ENCODE measurements around the gene C16orf86.

The C16orf86 gene

DNA sequence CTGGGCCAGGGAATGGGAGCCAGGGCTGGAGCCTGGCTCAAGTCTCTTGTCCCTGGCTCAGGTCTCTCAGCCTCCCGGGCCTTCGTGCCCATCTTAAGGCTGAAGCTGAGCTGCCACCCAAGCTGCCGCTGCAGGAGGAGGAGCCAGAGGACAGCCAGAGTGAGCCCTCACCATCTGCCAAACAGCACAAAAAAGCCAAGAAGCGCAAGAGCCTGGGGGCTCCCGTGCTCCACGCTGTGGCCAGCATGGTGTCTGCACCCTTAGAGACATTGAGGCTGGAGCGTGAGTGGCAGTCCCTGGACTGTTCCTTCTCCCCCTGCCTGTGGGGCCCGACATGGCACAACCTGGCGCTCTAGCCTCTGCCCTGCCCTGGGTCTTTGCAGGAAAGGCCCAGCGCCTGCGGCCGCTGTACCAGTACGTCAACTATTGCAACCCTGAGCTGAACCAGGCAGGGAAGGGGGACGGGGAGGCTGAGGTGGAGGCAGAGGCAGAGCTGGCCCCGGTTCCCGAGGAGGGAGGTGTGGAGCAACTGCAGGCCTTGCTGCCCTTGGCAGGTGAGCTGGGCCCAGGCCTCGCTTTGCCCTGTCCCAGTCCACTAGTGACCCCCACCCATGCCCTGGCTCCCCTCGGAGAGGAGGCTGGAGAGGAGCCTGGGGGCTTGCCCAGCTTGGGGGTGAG, 1.3 kb downstream of the C16orf86 start:
- H3K27ac ChIP-seq = peak overlapping the region in 10 of 11 experiments; percentile 86 to 96 (median 94); a peak in 21 of 22 replicates

DNA sequence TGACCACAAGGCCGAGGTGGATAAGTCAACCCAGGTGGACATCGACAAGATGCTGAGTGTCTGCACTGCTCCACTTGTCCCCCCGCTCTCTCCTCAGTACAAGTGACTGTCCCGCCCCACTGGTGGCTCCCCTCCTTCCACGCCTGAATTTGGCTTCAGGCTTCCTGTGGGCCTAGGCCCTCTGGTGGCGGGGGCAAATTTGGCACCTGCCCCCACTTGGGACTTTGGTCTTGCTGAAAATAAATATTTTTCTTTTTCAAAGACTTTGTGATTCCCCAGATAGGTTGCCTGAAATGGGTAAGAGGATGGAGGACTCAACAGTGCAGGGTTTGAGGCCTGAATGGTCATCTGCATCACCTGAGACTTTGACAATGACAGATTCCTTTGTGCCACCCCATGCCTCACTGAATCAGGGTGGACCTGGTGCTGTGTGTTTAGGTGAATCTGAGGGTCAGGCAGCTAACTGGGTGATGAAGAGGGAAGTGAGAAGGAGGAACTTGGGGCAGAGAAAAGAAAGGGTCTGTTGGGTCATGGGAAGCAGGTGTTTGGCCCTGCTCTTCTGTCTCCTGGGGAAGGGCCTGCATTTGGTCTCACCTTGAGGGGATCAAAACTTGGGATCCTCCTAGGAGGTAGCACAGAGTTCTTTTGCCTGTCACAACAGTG, 2.0 kb downstream of the C16orf86 start:
- Histone ChIP-seq H3K4me1 (peaks cover 48 to 68% (median 56%) of the 10 kb centered on the region in 10 experiments), H3K27ac (peak overlapping the region in 6 of 11 experiments; percentile 20 to 96 (median 38); a peak in 11 of 22 replicates), H3K36me3 (peaks cover 0 to 4% (median 0%) of the 10 kb centered on the region in 11 experiments; a peak in 1 of 22 replicates), H3K4me3 (no peak overlapping the region), H3K27me3 (no peaks in the 10 kb centered on the region), H4K20me1 (peaks cover 0 to 6% (median 0%) of the 10 kb centered on the region in 11 experiments; a peak in 5 of 22 replicates), H3K9ac (peak overlapping the region in 10 of 11 experiments; percentile 13 to 96 (median 34); a peak in 13 of 22 replicates), H3K4me2 (peak overlapping the region; percentile 65 to 99 (median 95)), H3K9me3 (replicated peaks in 1 of 11) (no peaks in the 10 kb centered on the region)
- TF ChIP-seq Cebpa-rat (IDR thresholded peaks at IDR 0.05) = no peak

More for the DNA sequence above, 1.3 kb downstream of the C16orf86 start:
- Histone ChIP-seq H3K9ac (peak overlapping the region; percentile 87 to 98 (median 91)), H4K20me1 (peaks cover 0 to 11% (median 5%) of the 10 kb centered on the region in 11 experiments; a peak in 7 of 22 replicates), H3K4me1 (peaks cover 42 to 67% (median 52%) of the 10 kb centered on the region in 10 experiments), H3K27me3 (no peaks in the 10 kb centered on the region), H3K4me2 (peak overlapping the region; percentile 88 to 99 (median 95)), H3K4me3 (peak overlapping the region; percentile 66 to 82 (median 76)), H3K9me3 (replicated peaks in 1 of 11) (no peaks in the 10 kb centered on the region), H3K36me3 (peaks cover 0 to 11% (median 5%) of the 10 kb centered on the region in 11 experiments; a peak in 13 of 22 replicates)
- no peak for TF ChIP-seq Cebpa-rat (IDR thresholded peaks at IDR 0.05)

DNA sequence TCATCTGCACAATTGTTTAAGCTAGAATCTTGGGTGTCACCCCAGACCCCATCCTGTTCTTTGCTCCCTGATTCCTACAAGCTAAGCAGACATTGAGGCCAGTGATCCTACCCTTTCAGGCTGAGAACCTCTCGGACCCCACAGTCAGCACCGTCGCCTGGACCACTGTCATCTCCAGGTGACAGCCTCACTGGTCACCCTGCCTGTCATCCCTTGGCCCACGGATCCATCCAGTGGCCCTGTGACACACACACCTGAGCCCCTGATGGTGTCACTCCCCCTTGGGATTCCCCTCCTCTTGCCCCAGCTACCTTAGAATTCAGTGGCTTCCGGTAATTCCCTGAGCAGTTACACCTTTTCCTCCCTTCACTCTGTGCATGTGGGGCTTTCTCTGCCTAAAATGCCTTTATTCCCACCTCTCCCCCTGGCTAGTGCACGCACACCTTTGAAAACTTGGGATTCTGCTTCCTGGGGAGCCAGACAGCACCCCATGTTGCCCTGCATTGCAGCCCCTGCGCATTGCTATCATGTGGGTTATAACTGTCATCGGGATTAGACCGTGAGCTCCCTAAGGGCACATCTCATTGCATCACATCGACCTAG, 3.0 kb downstream of the C16orf86 start:
- Histone ChIP-seq H3K4me1 (peaks cover 55 to 68% (median 64%) of the 10 kb centered on the region in 10 experiments), H3K36me3 (no peaks in the 10 kb centered on the region), H3K9me3 (replicated peaks in 1 of 11) (no peaks in the 10 kb centered on the region), H3K9ac (peak overlapping the region in 4 of 11 experiments; percentile 13 to 96 (median 37); a peak in 5 of 22 replicates), H3K27me3 (no peaks in the 10 kb centered on the region), H3K4me3 (no peak overlapping the region), H4K20me1 (peaks cover 0 to 4% (median 0%) of the 10 kb centered on the region in 11 experiments; a peak in 2 of 22 replicates), H3K27ac (no peak overlapping the region; a peak in 1 of 22 replicates), H3K4me2 (peak overlapping the region in 4 of 11 experiments; percentile 93 to 99 (median 96); a peak in 4 of 22 replicates)
- no peak for TF ChIP-seq Cebpa-rat (IDR thresholded peaks at IDR 0.05)

DNA sequence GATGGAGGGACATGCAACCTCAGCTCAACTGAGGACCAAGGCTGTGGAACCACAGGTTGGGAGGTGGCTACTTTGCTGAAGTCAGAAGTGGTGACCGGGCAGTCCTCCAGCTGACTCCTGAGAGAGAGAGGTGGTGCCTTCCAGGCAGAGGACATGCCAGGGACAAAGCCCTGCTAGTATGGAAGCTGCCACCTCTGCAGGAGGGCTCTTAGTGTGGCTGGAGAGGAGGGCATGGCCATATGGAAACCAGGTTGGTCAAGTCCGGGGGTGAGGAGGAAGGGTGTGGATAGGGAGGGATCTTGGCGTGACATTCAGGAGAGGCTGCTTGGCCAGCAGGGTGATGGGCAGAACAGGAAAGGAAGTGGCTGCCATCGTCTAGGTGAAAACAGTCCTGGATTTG, 5.7 kb downstream of the C16orf86 start:
- Histone ChIP-seq H4K20me1 (peaks cover 0 to 4% (median 0%) of the 10 kb centered on the region in 11 experiments; a peak in 2 of 22 replicates), H3K36me3 (peaks cover 0 to 13% (median 7%) of the 10 kb centered on the region in 11 experiments; a peak in 8 of 22 replicates), H3K4me2 (no peak overlapping the region; a peak in 1 of 22 replicates), H3K4me1 (peaks cover 57 to 72% (median 64%) of the 10 kb centered on the region in 10 experiments), H3K4me3 (no peak overlapping the region), H3K9ac (no peak overlapping the region), H3K27me3 (no peaks in the 10 kb centered on the region), H3K9me3 (replicated peaks in 1 of 11) (no peaks in the 10 kb centered on the region), H3K27ac (no peak overlapping the region)
- no peak for TF ChIP-seq Cebpa-rat (IDR thresholded peaks at IDR 0.05)

DNA sequence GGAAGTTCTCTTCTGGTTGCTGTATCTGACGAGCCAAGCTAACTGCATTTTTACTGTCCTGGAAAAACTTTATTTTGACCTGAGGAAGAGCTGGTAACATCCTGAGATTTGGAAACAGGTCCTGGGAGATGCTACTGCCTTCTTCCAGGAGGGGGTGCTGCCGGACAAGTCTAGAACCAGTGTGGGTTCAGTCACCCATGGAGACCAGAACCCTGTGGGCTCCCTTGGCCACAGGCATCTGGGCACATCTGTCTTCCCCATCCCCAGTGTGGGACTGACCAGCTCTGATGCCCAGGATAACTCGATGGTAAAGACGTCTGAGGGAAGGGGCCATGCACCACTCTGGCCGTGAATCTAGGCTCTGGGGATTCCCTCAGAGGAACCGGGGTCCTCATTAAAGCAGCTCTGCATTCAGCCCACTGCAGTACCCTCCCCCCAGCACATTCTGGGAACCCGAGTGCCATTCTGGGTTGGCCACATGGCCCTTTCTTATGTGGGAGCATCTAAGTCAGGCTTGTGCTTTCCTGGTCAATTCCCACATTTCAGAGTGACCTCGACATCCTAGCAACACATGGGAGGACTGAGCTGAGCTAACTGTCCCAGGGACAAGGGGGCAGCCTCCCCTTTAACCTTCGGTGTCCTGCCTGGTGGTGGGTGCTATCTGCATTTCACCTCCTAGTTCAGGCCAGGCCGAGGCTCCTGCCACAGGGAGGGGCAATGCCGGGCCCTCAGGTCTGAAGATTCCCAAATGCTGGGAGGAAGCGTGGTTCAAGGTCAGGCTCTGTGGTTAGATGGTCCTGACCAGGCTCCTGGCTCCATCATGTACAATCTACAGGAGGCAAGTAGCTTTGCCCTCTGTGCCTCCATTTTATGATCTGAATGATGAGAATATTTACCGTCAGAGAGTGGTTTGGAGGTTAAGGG, 6.4 kb downstream of the C16orf86 start:
- Histone ChIP-seq H4K20me1 (peaks cover 0 to 8% (median 0%) of the 10 kb centered on the region in 11 experiments; a peak in 2 of 22 replicates), H3K9me3 (replicated peaks in 1 of 11) (no peaks in the 10 kb centered on the region), H3K36me3 (peaks cover 0 to 18% (median 11%) of the 10 kb centered on the region in 11 experiments; a peak in 10 of 22 replicates), H3K9ac (peak overlapping the region; percentile 2 to 64 (median 53); a peak in 18 of 22 replicates), H3K4me1 (peaks cover 51 to 73% (median 64%) of the 10 kb centered on the region in 10 experiments), H3K27ac (peak overlapping the region in 10 of 11 experiments; percentile 50 to 80 (median 70); a peak in 21 of 22 replicates), H3K27me3 (no peaks in the 10 kb centered on the region), H3K4me3 (no peak overlapping the region), H3K4me2 (peak overlapping the region; percentile 52 to 84 (median 78))
- no peak for TF ChIP-seq Cebpa-rat (IDR thresholded peaks at IDR 0.05)

DNA sequence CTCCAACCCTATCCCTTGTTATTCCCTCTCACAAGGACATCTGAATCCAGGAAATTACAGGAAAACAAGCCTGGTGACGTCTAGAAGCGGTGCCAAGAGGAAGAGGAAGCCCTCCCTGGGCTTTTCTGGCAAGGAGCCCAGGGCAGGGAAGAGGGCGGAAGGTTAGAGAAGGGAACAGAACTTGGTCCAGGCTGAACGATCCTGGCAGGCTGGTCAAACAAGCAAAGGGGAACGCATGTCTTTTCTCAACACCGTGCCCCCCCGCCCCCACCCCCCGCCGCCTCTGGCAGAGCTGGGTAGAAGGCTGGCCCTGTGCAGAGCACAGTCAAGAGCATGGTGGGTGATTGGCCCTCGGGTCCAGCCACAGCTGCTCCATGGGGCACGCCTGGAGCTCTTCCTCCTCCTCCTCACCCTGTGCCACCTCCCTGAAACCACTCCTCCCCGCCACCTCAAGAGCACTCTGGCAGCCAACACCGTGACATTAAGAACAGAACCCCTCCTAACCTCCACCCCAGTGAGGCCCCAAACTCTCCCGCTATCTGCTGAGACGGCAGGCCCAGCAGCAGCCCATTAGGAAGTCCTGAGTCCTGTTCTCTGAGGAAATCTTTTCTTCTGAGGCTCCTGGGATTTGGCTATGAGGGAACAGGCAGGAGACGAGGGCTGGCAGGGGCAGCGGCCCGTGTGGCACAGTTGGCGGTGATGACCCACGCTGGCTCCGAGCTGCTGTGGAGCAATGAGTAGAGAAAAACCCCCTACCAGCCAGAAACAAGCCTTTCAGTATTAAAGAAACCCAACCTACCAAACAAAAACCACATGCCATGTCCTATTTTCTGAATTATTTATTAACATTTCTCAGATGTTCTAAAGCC, 7.3 kb downstream of the C16orf86 start:
- H3K9ac ChIP-seq = peak overlapping the region; percentile 38 to 70 (median 64)
- peaks cover 0 to 8% (median 0%) of the 10 kb centered on the region in 11 experiments; a peak in 1 of 22 replicates for H4K20me1 ChIP-seq
- peak overlapping the region; percentile 66 to 86 (median 80) for H3K4me2 ChIP-seq
- no peaks in the 10 kb centered on the region for H3K27me3 ChIP-seq
- H3K4me1 ChIP-seq = peaks cover 42 to 64% (median 56%) of the 10 kb centered on the region in 10 experiments
- H3K4me3 ChIP-seq = peak overlapping the region in 4 of 10 experiments; percentile 7 to 32 (median 22); a peak in 2 of 20 replicates
- H3K36me3 ChIP-seq = peaks cover 0 to 23% (median 13%) of the 10 kb centered on the region in 11 experiments; a peak in 11 of 22 replicates
- TF ChIP-seq Cebpa-rat (IDR thresholded peaks at IDR 0.05) = no peak
- no peaks in the 10 kb centered on the region for H3K9me3 ChIP-seq (replicated peaks in 1 of 11)
- peak overlapping the region; percentile 50 to 80 (median 72); a peak in 21 of 22 replicates for H3K27ac ChIP-seq

Measured in BLaER1 treated with 17β-estradiol and CSF1 and Interleukin-3, amounts not matched to agents 10 nM and 100 nM (cell line).